Chondrocyte (in vitro differentiated cells): Measurements from ENCODE around the gene PTCD2. TPM values are rescaled to one million over a fixed set of nuclear protein-coding genes. Genes with fewer than 3 reads are reported as not detected.

ENCODE experiments used
- DNase-seq: peaks from one replicate; pipeline ENCODE4 v3.0.0; 2021; ENCODE audit warnings: mixed read lengths, low spot score
- H3K27ac Mint-ChIP-seq: one replicate; pipeline ENCODE4 v1.8.0; 2021; ENCODE audit warnings: mild to moderate bottlenecking, moderate library complexity, mixed read lengths; ENCODE audit not compliant: unreplicated experiment
- H3K27me3 Mint-ChIP-seq: 2 replicates; pipeline ENCODE4 v1.8.0; 2021; ENCODE audit warnings: low read depth, mixed read lengths
- H3K36me3 Mint-ChIP-seq: 2 replicates; pipeline ENCODE4 v1.8.0; 2021; ENCODE audit warnings: low read depth, mixed read lengths
- H3K4me1 Mint-ChIP-seq: 2 replicates; pipeline ENCODE4 v1.8.0; 2021; ENCODE audit warnings: low read depth, mild to moderate bottlenecking, mixed read lengths
- H3K4me3 Mint-ChIP-seq: one replicate; pipeline ENCODE4 v1.8.0; 2021; ENCODE audit warnings: mild to moderate bottlenecking, moderate library complexity, mixed read lengths; ENCODE audit not compliant: unreplicated experiment
- H3K9me3 Mint-ChIP-seq: 2 replicates; pipeline ENCODE4 v1.8.0; 2021; ENCODE audit warnings: low read depth, mixed read lengths
- CTCF ChIP-seq: fragments of 200-600 bp; sonication (generic); IDR thresholded peaks from 2 replicates; pipeline ENCODE4 v1.5.0; 2021; ENCODE audit warnings: antibody characterized with exemption, mild to moderate bottlenecking, moderate library complexity
- long read RNA-seq: library from polyadenylated mRNA; stranded (forward); transcript quantifications from one replicate; pipeline ENCODE4 v2.0.0, GENCODE V29; 2021
- total RNA-seq: library from RNA; stranded (reverse); gene quantifications from 3 replicates; pipeline ENCODE4 v1.2.1, GENCODE V29; 2021

PTCD2 gene
- total RNA-seq: 8.5 to 14.5 TPM (median 8.8 TPM) in 3 replicates
- long read RNA-seq, full-length matches to known transcripts: 7 of 7 reads
- long read RNA-seq, partial matches to known transcripts: 0 of 7 reads
- long read RNA-seq, other reads (novel, unspliced or antisense): 0 of 7 reads

- Mint-ChIP-seq H3K27ac (peak within 1 kb of the TSS; percentile 96), H3K27me3 (no peaks in the 10 kb centered on the region), H3K36me3 (peaks cover 7% of the 10 kb centered on the region), H3K4me3 (peak within 1 kb of the TSS; percentile 97), H3K4me1 (peaks cover 20% of the 10 kb centered on the region), H3K9me3 (no peaks in the 10 kb centered on the region)
- TF ChIP-seq CTCF: peak; percentile 64
- DNase-seq: peak; percentile 98
Observed at GRCh38 chr5:72319976-72320752, at the start of gene PTCD2, which contains the start of gene MRPS27. PTCD2 (plus strand) TSS chr5:72320373; CDS start chr5:72320383, 10 bp downstream. MRPS27 (minus strand) TSS chr5:72320240; CDS start chr5:72320221, 19 bp downstream.

GRCh38 chr5:72271702-72272101 is 48.5 kb upstream of the PTCD2 start:
- TF ChIP-seq CTCF: no peak
- peaks cover 9% of the 10 kb centered on the region for H3K36me3 Mint-ChIP-seq
- H3K27ac Mint-ChIP-seq: no peak overlapping the region
- peaks cover 13% of the 10 kb centered on the region for H3K9me3 Mint-ChIP-seq
- H3K4me1 Mint-ChIP-seq: peaks cover 33% of the 10 kb centered on the region
- H3K27me3 Mint-ChIP-seq: no peaks in the 10 kb centered on the region
- H3K4me3 Mint-ChIP-seq: no peak overlapping the region
- no peak for DNase-seq

- peaks cover 26% of the 10 kb centered on the region for H3K4me1 Mint-ChIP-seq
- peaks cover 12% of the 10 kb centered on the region for H3K36me3 Mint-ChIP-seq
- no peak for DNase-seq
Observed at GRCh38 chr5:72272398-72272797, 47.8 kb upstream of the PTCD2 start.

GRCh38 chr5:72273547-72273946 is 46.6 kb upstream of the PTCD2 start:
- H3K27me3 Mint-ChIP-seq: no peaks in the 10 kb centered on the region
- H3K4me3 Mint-ChIP-seq: no peak overlapping the region
- TF ChIP-seq CTCF: no peak
- H3K4me1 Mint-ChIP-seq: peaks cover 14% of the 10 kb centered on the region
- H3K9me3 Mint-ChIP-seq: peaks cover 13% of the 10 kb centered on the region
- H3K27ac Mint-ChIP-seq: no peak overlapping the region
- DNase-seq: no peak
- peaks cover 14% of the 10 kb centered on the region for H3K36me3 Mint-ChIP-seq

More at GRCh38 chr5:72272398-72272797, 47.8 kb upstream of the PTCD2 start:
- Mint-ChIP-seq H3K4me3 (no peak overlapping the region), H3K27ac (no peak overlapping the region), H3K27me3 (no peaks in the 10 kb centered on the region), H3K9me3 (peaks cover 13% of the 10 kb centered on the region)
- TF ChIP-seq CTCF: no peak

- H3K9me3 Mint-ChIP-seq: peaks cover 9% of the 10 kb centered on the region
- TF ChIP-seq CTCF: no peak
- H3K27ac Mint-ChIP-seq: no peak overlapping the region
- no peaks in the 10 kb centered on the region for H3K27me3 Mint-ChIP-seq
- no peak overlapping the region for H3K4me3 Mint-ChIP-seq
- H3K4me1 Mint-ChIP-seq: peaks cover 21% of the 10 kb centered on the region
- H3K36me3 Mint-ChIP-seq: peaks cover 11% of the 10 kb centered on the region
- DNase-seq: no peak
Observed at GRCh38 chr5:72276219-72276752, 43.9 kb upstream of the PTCD2 start.
